ENCODE data around the gene PFKFB1. TPM values are rescaled to one million over a fixed set of nuclear protein-coding genes. Genes with fewer than 3 reads are reported as not detected.

The PFKFB1 gene
- total RNA-seq = 0.27 TPM in 1 of 2 replicates, not detected in the other

DNA sequence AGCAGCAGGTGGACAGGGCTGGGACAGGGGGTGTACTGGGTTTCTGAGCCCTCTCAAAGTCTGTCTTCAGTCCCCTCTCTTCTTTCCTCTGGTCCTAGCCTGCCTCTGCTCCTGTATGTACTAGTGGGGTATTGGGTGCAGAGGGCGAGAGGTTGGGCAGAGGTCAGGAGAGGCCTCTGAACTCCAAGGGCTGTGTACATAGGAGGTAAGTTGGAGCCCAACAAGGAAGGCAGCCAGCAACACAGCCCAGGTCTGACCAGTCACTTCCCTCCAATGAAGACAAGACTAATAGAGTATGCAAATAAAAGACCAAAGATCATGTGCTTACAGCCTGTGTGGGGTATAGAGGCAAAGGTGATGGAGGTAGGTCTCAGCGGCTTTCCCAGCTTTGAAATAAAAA is at the start of gene PFKFB1:
Gene PFKFB1 (minus strand): TSS at position 90 of the 400 bp plus-strand sequence. CDS start 181 bp downstream, outside the sequence.

DNA sequence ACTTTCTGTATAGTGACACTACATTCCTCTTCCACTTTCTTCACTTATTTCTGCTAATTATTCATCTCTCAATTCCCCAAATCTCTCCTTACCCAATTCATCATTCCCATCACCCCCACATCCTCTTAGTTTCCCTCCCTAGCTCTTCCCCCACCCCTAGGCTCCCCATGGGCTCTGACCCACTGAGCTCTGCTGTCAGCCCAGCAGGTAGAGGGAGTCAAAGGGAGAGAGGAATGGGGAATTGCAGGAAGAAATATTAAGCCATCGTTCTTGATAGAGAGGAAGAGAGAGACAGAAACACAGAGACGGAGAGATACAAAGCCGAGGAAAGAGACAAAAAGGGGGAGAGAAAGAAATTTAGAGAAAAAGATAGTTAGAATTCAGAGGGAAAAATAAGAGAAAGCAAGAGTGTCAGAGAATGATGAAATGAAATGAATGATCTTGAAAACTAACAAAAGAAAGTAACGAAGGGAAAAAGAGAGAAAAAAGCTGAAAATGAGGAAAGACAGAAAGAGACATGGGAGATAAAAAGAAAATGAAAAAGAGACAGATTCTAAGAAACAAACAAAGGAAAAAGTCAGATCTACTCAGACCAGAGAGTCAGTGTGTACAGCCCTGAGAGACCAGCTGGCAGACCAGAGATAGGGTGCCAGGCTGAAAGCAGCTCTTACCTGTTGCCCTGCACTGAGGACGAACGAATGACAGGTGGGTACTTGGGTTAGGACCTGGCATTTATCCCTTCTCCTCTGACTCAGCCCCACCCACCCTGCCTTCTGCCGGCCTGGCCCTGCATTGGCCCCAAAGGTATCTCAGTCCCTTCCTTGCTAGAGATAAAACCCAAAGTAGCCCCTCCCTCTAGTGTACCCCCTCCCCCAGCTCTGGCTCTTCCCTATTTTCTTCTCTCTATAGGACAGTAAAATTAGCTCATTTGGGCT is 36.5 kb upstream of the PFKFB1 start, which contains the start of gene ALAS2:
Gene ALAS2 (minus strand): TSS at position 707 of the 935 bp plus-strand sequence. CDS start 4,977 bp downstream, outside the sequence.

DNA sequence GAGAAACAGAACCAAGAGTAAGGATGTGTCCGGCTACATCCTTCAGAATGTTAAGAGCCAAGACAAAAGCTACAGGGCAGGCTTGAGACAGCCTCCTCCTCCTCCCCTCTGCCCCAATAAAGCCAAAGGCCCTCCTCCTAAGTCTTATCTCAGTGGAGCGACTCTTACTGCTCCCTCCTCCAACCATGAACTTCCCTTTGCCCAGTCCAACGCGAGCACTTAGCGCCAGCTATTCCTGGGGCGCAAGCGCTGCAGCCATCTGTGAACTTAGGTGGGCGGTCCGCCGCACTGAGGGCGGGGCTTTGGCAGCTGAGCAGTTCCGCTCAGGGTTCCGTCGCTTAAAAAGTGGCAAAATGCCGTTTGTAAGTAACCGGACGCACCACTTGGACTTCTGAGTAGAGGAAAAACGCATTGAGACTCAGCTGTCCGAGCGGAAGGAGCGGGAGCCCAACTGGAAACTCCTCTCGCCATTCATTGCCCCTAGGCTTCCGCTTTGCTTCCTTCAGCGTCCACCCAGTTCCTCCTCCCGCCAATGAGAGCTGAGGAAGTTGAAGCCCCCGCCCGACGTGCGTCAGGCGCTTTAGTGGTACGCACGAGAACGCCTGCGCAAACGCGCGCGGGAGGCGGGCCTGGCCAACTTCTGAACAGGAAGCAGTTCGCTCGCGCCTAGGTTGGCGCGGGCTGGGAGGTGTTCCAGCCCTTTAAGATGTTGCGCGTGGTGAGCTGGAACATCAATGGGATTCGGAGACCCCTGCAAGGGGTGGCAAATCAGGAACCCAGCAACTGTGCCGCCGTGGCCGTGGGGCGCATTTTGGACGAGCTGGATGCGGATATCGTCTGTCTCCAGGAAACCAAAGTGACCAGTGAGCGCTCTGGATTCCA is 6.0 kb upstream of the PFKFB1 start, which contains the start of gene APEX2:
Gene APEX2 (plus strand): TSS at position 647 of the 882 bp plus-strand sequence. CDS start 60 bp downstream, at position 707.

DNA sequence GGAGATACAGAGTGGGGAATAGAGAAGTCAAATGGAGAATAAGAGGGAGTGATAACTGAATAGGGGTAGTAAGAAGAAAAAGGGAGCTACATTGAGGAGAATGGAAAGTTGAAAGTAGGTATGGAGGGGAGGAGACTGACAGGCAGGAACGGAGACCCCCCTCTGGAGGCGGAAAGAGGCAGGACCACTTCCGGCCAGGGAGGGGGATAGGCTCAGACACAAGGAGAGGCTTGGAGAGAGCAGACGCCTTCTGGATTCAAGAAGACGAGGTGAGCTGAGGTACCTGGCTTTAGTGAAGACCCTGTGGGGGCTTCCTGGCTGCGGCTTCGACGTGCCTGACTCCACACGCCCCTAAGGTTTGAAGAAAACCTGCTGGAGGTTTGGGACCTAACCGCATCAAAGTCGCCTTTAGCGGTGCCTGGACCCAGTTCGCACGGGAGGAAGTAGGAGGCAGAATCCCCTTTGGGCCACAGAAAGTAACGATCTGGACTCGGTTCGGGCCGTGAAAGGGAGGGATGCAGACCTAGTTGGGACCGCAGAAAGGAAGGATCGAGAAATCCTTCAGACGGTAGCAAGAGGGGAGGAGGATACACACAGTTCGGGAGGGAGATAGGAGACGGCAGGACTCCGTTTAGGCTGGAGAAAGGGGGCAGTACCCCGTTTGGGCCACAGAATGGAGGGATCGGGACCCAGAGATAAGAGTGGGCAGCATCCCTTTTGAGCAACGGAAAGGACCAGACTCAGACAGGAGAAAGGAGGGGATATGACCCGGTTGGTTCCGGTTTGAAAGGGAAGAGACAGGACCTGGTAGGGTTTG is 73.2 kb downstream of the PFKFB1 start, which contains the start of gene TRO:
Gene TRO (plus strand): TSS at position 215 of the 817 bp plus-strand sequence. CDS start 1,423 bp downstream, outside the sequence.

Other genes starting within 250 kb of the PFKFB1 start
- gene ITIH6, start 195.9 kb downstream of the PFKFB1 start, total RNA-seq = not detected in 2 replicates
- gene MAGED2, start 186.4 kb downstream of the PFKFB1 start, total RNA-seq = 111 and 168 TPM in 2 replicates
- gene TRO, start 73.4 kb downstream of the PFKFB1 start, total RNA-seq = 3.9 and 5.3 TPM in 2 replicates
- 20.5 and 27.8 TPM in 2 replicates for gene APEX2, start 6.2 kb upstream of the PFKFB1 start, total RNA-seq
- not detected in 2 replicates for gene ALAS2, start 36.8 kb upstream of the PFKFB1 start, total RNA-seq
- not detected in 2 replicates for gene PAGE2B, start 80.8 kb upstream of the PFKFB1 start, total RNA-seq
- gene PAGE2, start 94.8 kb upstream of the PFKFB1 start, total RNA-seq = not detected in 2 replicates
- gene PAGE5, start 226.2 kb upstream of the PFKFB1 start, total RNA-seq = not detected in 2 replicates

Measured in hair follicular keratinocyte (primary cell).